Stimulated activated CD4-positive, alpha-beta T cell treated with anti-CD3 and anti-CD28 coated beads, TNF-alpha, amount 100 ng/mL, for 24 hours (primary cell): Measurements from ENCODE around the gene GALT.
A peak's percentile ranks its signal among the peaks of the same experiment; 100 is the strongest.
"Not testable (repeated sequence)": the region's sequence is repeated elsewhere in the genome, so short reads cannot be mapped to it uniquely, and the experiment has no call there.

ENCODE experiments used
- DNase-seq, 3 experiments: peaks; one replicate each; pipeline ENCODE4 v3.0.0-alpha.2; 2020; ENCODE audit warnings: low read depth in 3 of 3

GALT gene

GRCh38 chr9:34627716-34628655 is 18.5 kb upstream of the GALT start:
- DNase-seq: no peak

- no peak for DNase-seq
These were observed 17.6 kb upstream of the GALT start, which contains the start of gene ARID3C for GRCh38 chr9:34628656-34629490. TSS of gene ARID3C (minus strand) at chr9:34629066. CDS start at chr9:34628014, 1,052 bp downstream.

GRCh38 chr9:34629491-34629808 is 17.0 kb upstream of the GALT start:
- no peak for DNase-seq

GRCh38 chr9:34630402-34631154 is 15.9 kb upstream of the GALT start:
- no peak for DNase-seq

GRCh38 chr9:34633166-34633565 is 13.3 kb upstream of the GALT start:
- no peak for DNase-seq

- peak in 2 of 3 experiments; percentile 54 to 65 for DNase-seq
These were observed 12.5 kb upstream of the GALT start for GRCh38 chr9:34633851-34634550.

- no peak for DNase-seq
These were observed 11.8 kb upstream of the GALT start for GRCh38 chr9:34634551-34635248.

GRCh38 chr9:34635556-34635955 is 10.9 kb upstream of the GALT start:
- no peak for DNase-seq

GRCh38 chr9:34636791-34637355 is 9.6 kb upstream of the GALT start:
- no peak for DNase-seq

- peak; percentile 85 to 93 (median 89) for DNase-seq
These were observed 8.9 kb upstream of the GALT start, which contains the start of gene SIGMAR1 for GRCh38 chr9:34637356-34638137. TSS of gene SIGMAR1 (minus strand) at chr9:34637787. CDS start at chr9:34637697, 90 bp downstream.

- DNase-seq: no peak
These were observed 8.4 kb upstream of the GALT start for GRCh38 chr9:34638138-34638445.

- DNase-seq: not testable (repeated sequence)
These were observed 7.2 kb upstream of the GALT start for GRCh38 chr9:34639322-34639721.

- no peak for DNase-seq
These were observed 3.8 kb upstream of the GALT start for GRCh38 chr9:34642679-34643078.

- no peak for DNase-seq
These were observed 1.6 kb upstream of the GALT start for GRCh38 chr9:34644766-34645314.

GRCh38 chr9:34647084-34647403 is 569 bp downstream of the GALT start:
- no peak for DNase-seq

- no peak for DNase-seq
These were observed 1.2 kb downstream of the GALT start for GRCh38 chr9:34647651-34648050.

GRCh38 chr9:34648673-34649072 is 2.2 kb downstream of the GALT start:
- no peak for DNase-seq

GRCh38 chr9:34650816-34651215 is 4.3 kb downstream of the GALT start:
- DNase-seq: no peak

- no peak for DNase-seq
These were observed 4.8 kb downstream of the GALT start for GRCh38 chr9:34651321-34651720.
